HepG2 (cell line): ENCODE data around the gene SETD5. TPM values are rescaled to one million over a fixed set of nuclear protein-coding genes. Genes with fewer than 3 reads are reported as not detected.

Experiments used
- KLF6 ChIP-seq: IDR thresholded peaks from 2 replicates; pipeline ENCODE4 v1.8.0; 2016; ENCODE audit warnings: missing biosample characterization, missing genetic modification reagents
- TGIF2 ChIP-seq: IDR thresholded peaks from 2 replicates; pipeline ENCODE4 v1.6.1; 2016; ENCODE audit warnings: control low read depth, missing compliant biosample characterization
- ZMAT3 ChIP-seq: sonication (generic); formaldehyde crosslinking; conservative IDR thresholded peaks from 2 replicates; pipeline ENCODE4 v1.7.0; 2021; ENCODE audit warnings: missing genetic modification reagents
- ZNF30 ChIP-seq: sonication (generic); formaldehyde crosslinking; IDR thresholded peaks from 2 replicates; pipeline ENCODE4 v1.5.0; 2020; ENCODE audit warnings: mild to moderate bottlenecking, missing genetic modification reagents
- polyA plus RNA-seq, 8 experiments: library from polyadenylated mRNA; depleted of rRNA in 3 of 8; stranded (reverse) in 7 of 8; unstranded in 1 of 8; fragments of >200 nt; fragmentation: Illumina TruSeq in 4 of 8; extraction: Trizol in 4 of 8; gene quantifications; 2 replicates each; pipeline versions ENCODE4 v1.2.1 to v1.2.3, GENCODE V29; 2011 to 2016; ENCODE audit warnings: low read depth in 4 of 8, missing spikeins in 1 of 8, mixed read lengths in 1 of 8; ENCODE audit not compliant: insufficient read depth in 1 of 8
- total RNA-seq, 5 experiments: library from RNA; depleted of rRNA; stranded (reverse); fragments of >200 nt; fragmentation: Illumina TruSeq; extraction: Trizol; gene quantifications; 2 replicates each; pipeline ENCODE4 v1.2.3, GENCODE V29; 2016; ENCODE audit warnings: low read depth in 1 of 5
- TF ChIP-seq, protein P1 (sequence below): sonication (generic); formaldehyde crosslinking; IDR thresholded peaks from 2 replicates; pipeline ENCODE4 v1.5.1; 2020; ENCODE audit warnings: mild to moderate bottlenecking, missing genetic modification reagents, moderate library complexity
- TF ChIP-seq, protein P2 (sequence below): sonication (generic); formaldehyde crosslinking; IDR thresholded peaks from 2 replicates; pipeline ENCODE4 v1.8.0; 2022; ENCODE audit warnings: mild to moderate bottlenecking, missing genetic modification reagents; ENCODE audit not compliant: insufficient replicate concordance

Gene SETD5
- total and polyA plus RNA-seq, 2 of the 13 experiments (the other 11 are each of a cell fraction or from before 2014, with no cell fraction given), result 46.8 to 95.8 TPM

DNA sequence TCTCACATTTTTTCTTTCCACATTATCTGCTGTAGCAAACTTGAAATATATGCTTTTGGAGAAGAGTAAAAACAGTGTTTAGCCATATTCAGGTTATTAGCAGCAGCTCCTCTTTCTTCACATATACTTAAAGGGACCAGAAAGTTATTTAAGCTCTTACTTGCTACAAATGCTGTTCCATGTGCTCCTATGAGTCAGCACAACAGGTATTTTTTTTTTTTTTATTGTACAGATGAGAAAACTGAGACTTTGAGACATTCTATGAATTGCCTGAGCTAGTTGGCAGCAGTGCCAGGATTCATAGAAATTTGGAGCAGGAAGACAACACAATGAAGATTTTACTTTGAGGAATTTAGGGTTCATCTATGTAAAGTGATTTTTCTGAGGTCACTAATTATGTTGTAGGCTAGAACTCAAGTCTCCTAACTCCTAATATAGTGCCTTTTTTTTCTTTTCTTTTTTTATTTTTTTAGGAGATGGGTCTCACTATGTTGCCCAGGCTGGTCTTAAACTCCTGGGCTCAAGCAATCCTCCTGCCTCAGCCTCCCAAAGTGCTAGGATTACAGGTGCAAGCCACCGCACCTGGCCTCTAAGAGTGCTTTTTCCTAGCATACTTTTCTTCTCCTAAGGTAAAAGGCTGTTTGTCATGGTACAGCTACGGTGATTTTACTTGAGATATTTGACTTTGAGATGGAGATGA is 23.6 kb downstream of the SETD5 start (continued):
- TF ChIP-seq, protein P1, sequence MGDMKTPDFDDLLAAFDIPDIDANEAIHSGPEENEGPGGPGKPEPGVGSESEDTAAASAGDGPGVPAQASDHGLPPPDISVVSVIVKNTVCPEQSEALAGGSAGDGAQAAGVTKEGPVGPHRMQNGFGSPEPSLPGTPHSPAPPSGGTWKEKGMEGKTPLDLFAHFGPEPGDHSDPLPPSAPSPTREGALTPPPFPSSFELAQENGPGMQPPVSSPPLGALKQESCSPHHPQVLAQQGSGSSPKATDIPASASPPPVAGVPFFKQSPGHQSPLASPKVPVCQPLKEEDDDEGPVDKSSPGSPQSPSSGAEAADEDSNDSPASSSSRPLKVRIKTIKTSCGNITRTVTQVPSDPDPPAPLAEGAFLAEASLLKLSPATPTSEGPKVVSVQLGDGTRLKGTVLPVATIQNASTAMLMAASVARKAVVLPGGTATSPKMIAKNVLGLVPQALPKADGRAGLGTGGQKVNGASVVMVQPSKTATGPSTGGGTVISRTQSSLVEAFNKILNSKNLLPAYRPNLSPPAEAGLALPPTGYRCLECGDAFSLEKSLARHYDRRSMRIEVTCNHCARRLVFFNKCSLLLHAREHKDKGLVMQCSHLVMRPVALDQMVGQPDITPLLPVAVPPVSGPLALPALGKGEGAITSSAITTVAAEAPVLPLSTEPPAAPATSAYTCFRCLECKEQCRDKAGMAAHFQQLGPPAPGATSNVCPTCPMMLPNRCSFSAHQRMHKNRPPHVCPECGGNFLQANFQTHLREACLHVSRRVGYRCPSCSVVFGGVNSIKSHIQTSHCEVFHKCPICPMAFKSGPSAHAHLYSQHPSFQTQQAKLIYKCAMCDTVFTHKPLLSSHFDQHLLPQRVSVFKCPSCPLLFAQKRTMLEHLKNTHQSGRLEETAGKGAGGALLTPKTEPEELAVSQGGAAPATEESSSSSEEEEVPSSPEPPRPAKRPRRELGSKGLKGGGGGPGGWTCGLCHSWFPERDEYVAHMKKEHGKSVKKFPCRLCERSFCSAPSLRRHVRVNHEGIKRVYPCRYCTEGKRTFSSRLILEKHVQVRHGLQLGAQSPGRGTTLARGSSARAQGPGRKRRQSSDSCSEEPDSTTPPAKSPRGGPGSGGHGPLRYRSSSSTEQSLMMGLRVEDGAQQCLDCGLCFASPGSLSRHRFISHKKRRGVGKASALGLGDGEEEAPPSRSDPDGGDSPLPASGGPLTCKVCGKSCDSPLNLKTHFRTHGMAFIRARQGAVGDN (CRISPR knock-in tag), result no peak
- TF ChIP-seq KLF6 (CRISPR knock-in tag) (no peak), TGIF2 (CRISPR knock-in tag) (no peak), ZNF30 (no peak), ZMAT3 (CRISPR knock-in tag) (no peak)
- TF ChIP-seq, protein P2, sequence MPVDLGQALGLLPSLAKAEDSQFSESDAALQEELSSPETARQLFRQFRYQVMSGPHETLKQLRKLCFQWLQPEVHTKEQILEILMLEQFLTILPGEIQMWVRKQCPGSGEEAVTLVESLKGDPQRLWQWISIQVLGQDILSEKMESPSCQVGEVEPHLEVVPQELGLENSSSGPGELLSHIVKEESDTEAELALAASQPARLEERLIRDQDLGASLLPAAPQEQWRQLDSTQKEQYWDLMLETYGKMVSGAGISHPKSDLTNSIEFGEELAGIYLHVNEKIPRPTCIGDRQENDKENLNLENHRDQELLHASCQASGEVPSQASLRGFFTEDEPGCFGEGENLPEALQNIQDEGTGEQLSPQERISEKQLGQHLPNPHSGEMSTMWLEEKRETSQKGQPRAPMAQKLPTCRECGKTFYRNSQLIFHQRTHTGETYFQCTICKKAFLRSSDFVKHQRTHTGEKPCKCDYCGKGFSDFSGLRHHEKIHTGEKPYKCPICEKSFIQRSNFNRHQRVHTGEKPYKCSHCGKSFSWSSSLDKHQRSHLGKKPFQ (CRISPR knock-in tag), result no peak
